HG03575 (cell line): ENCODE data around the gene ANAPC1.
"Not testable (repeated sequence)": the region's sequence is repeated elsewhere in the genome, so short reads cannot be mapped to it uniquely, and the experiment has no call there.

Experiments
- ATAC-seq: cut with Tn5 transposase; IDR thresholded peaks from one replicate; pipeline ENCODE4 v1.9.1; 2021; ENCODE audit not compliant: unreplicated experiment, insufficient number of reproducible peaks, low FRiP score; ENCODE audit errors: extremely low read depth

Gene ANAPC1

GRCh38 chr2:111839625-111840282 is 44.2 kb downstream of the ANAPC1 start:
- ATAC-seq, result not testable (repeated sequence)

GRCh38 chr2:111838992-111839391 is 45.0 kb downstream of the ANAPC1 start:
- ATAC-seq, result not testable (repeated sequence)

GRCh38 chr2:111834221-111834620 is 49.8 kb downstream of the ANAPC1 start:
- ATAC-seq, result not testable (repeated sequence)

GRCh38 chr2:111830479-111830878 is 53.5 kb downstream of the ANAPC1 start:
- ATAC-seq, result not testable (repeated sequence)

- ATAC-seq, result not testable (repeated sequence)
These were observed 55.7 kb downstream of the ANAPC1 start for GRCh38 chr2:111828217-111828766.

- ATAC-seq, result not testable (repeated sequence)
These were observed 70.9 kb downstream of the ANAPC1 start for GRCh38 chr2:111812970-111813622.

GRCh38 chr2:111790633-111791032 is 93.4 kb downstream of the ANAPC1 start:
- not testable (repeated sequence) for ATAC-seq

- ATAC-seq, result not testable (repeated sequence)
These were observed 99.9 kb downstream of the ANAPC1 start for GRCh38 chr2:111784081-111784480.

- not testable (repeated sequence) for ATAC-seq
These were observed 101.8 kb downstream of the ANAPC1 start for GRCh38 chr2:111782195-111782594.

GRCh38 chr2:111781443-111782094 is 102.4 kb downstream of the ANAPC1 start:
- not testable (repeated sequence) for ATAC-seq

- not testable (repeated sequence) for ATAC-seq
These were observed 106.8 kb downstream of the ANAPC1 start for GRCh38 chr2:111777155-111777554.

GRCh38 chr2:111776296-111776695 is 107.7 kb downstream of the ANAPC1 start:
- not testable (repeated sequence) for ATAC-seq

GRCh38 chr2:111772180-111772579 is 111.8 kb downstream of the ANAPC1 start:
- not testable (repeated sequence) for ATAC-seq

- not testable (repeated sequence) for ATAC-seq
These were observed 112.9 kb downstream of the ANAPC1 start for GRCh38 chr2:111770916-111771658.

- ATAC-seq, result not testable (repeated sequence)
These were observed 115.5 kb downstream of the ANAPC1 start for GRCh38 chr2:111768266-111769190.

- not testable (repeated sequence) for ATAC-seq
These were observed 116.9 kb downstream of the ANAPC1 start for GRCh38 chr2:111767087-111767486.

GRCh38 chr2:111766295-111766694 is 117.7 kb downstream of the ANAPC1 start:
- ATAC-seq, result not testable (repeated sequence)

GRCh38 chr2:111764151-111764550 is 119.8 kb downstream of the ANAPC1 start:
- ATAC-seq, result not testable (repeated sequence)
